Ishikawa (cell line): ENCODE measurements around the gene NBEAL2.

ENCODE experiments used
- CEBPB ChIP-seq: IDR thresholded peaks from 2 replicates; pipeline ENCODE4 v1.6.1; 2012
- EP300 ChIP-seq: IDR thresholded peaks from 2 replicates; pipeline ENCODE4 v1.6.1; 2012; ENCODE audit warnings: borderline replicate concordance
- NFIC ChIP-seq: IDR thresholded peaks from 2 replicates; pipeline ENCODE4 v1.6.1; 2012
- TAF1 ChIP-seq: IDR thresholded peaks from 2 replicates; pipeline ENCODE4 v1.6.1; 2012; ENCODE audit warnings: low read depth, mild to moderate bottlenecking
- TCF12 ChIP-seq: IDR thresholded peaks from 2 replicates; pipeline ENCODE4 v1.6.1; 2012; ENCODE audit warnings: low read depth
- TEAD4 ChIP-seq: IDR thresholded peaks from 2 replicates; pipeline ENCODE4 v1.6.1; 2012
- YY1 ChIP-seq: IDR thresholded peaks from 2 replicates; pipeline ENCODE4 v1.6.1; 2012; ENCODE audit warnings: low read depth
- ZBTB7A ChIP-seq: IDR thresholded peaks from 2 replicates; pipeline ENCODE4 v1.6.1; 2012; ENCODE audit warnings: low read depth
- TF ChIP-seq, protein P1 (sequence below): IDR thresholded peaks from 2 replicates; pipeline ENCODE4 v1.6.1; 2012; ENCODE audit warnings: low read depth, mild to moderate bottlenecking
- TF ChIP-seq, protein P2 (sequence below): IDR thresholded peaks from 2 replicates; pipeline ENCODE4 v1.6.1; 2012

DNA sequence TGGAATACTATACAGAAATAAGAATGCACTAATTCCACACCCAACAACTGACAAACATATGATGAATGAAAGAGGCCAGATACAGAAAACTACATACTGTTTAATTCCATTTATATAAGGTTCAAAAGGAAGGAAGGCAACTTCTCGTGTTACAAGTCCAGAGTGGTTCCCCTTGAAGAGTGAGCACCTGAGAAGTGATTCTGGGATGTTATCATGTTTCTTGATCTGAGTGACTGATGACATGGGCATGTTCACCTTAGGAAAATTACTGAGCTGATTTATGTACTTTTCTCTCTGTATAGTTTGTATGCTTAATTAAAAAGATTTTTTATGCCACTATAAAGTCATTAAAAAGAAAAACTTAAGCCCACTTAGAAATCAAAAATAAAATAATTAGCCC is 16.5 kb upstream of the NBEAL2 start:
- TF ChIP-seq, protein P1, sequence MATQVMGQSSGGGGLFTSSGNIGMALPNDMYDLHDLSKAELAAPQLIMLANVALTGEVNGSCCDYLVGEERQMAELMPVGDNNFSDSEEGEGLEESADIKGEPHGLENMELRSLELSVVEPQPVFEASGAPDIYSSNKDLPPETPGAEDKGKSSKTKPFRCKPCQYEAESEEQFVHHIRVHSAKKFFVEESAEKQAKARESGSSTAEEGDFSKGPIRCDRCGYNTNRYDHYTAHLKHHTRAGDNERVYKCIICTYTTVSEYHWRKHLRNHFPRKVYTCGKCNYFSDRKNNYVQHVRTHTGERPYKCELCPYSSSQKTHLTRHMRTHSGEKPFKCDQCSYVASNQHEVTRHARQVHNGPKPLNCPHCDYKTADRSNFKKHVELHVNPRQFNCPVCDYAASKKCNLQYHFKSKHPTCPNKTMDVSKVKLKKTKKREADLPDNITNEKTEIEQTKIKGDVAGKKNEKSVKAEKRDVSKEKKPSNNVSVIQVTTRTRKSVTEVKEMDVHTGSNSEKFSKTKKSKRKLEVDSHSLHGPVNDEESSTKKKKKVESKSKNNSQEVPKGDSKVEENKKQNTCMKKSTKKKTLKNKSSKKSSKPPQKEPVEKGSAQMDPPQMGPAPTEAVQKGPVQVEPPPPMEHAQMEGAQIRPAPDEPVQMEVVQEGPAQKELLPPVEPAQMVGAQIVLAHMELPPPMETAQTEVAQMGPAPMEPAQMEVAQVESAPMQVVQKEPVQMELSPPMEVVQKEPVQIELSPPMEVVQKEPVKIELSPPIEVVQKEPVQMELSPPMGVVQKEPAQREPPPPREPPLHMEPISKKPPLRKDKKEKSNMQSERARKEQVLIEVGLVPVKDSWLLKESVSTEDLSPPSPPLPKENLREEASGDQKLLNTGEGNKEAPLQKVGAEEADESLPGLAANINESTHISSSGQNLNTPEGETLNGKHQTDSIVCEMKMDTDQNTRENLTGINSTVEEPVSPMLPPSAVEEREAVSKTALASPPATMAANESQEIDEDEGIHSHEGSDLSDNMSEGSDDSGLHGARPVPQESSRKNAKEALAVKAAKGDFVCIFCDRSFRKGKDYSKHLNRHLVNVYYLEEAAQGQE: no peak
- TF ChIP-seq NFIC (no peak), EP300 (no peak), CEBPB (no peak), YY1 (no peak), TCF12 (no peak), TEAD4 (no peak), ZBTB7A (no peak), TAF1 (no peak)
- TF ChIP-seq, protein P2, sequence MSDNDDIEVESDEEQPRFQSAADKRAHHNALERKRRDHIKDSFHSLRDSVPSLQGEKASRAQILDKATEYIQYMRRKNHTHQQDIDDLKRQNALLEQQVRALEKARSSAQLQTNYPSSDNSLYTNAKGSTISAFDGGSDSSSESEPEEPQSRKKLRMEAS: no peak
